Naive B cell (primary cell): ENCODE measurements around the gene AAK1. TPM values are rescaled to one million over a fixed set of nuclear protein-coding genes. Genes with fewer than 3 reads are reported as not detected.

Experiments used
- ATAC-seq, 2 donors: fragments of 150-1000 bp; cut with Tn5 transposase; 2 replicates each; pipeline ENCODE4 v1.10.0; 2021; ENCODE audit warnings: low read depth in 2 of 2, mild to moderate bottlenecking in 2 of 2, moderate library complexity in 2 of 2
- DNase-seq: peaks from one replicate; pipeline ENCODE4 v3.0.0; 2022
- H3K27ac Mint-ChIP-seq, 6 donors: one replicate each; pipeline ENCODE4 v1.8.0; 2020 to 2022; ENCODE audit warnings: mild to moderate bottlenecking in 6 of 6, mixed read lengths in 6 of 6, moderate library complexity in 5 of 6, inconsistent platforms in 2 of 6
- H3K27me3 Mint-ChIP-seq, 3 donors: one replicate each; pipeline ENCODE4 v1.8.0; 2021 to 2022; ENCODE audit warnings: mixed read lengths in 3 of 3, mild to moderate bottlenecking in 1 of 3
- H3K36me3 Mint-ChIP-seq, 2 donors: one replicate each; pipeline ENCODE4 v1.8.0; 2020 to 2022; ENCODE audit warnings: mixed read lengths in 2 of 2, inconsistent platforms in 1 of 2, mild to moderate bottlenecking in 1 of 2
- H3K4me1 Mint-ChIP-seq, 3 donors: one replicate each; pipeline ENCODE4 v1.8.0; 2020 to 2022; ENCODE audit warnings: mixed read lengths in 3 of 3, inconsistent platforms in 1 of 3, mild to moderate bottlenecking in 1 of 3, moderate library complexity in 1 of 3
- H3K4me3 Mint-ChIP-seq, 8 donors: one replicate each; pipeline ENCODE4 v1.8.0; 2020 to 2022; ENCODE audit warnings: mild to moderate bottlenecking in 8 of 8, mixed read lengths in 8 of 8, moderate library complexity in 8 of 8, inconsistent platforms in 2 of 8
- H3K9me3 Mint-ChIP-seq, 7 donors: one replicate each; pipeline ENCODE4 v1.8.0; 2020 to 2022; ENCODE audit warnings: mixed read lengths in 7 of 7, mild to moderate bottlenecking in 5 of 7, inconsistent platforms in 2 of 7, moderate library complexity in 1 of 7
- polyA plus RNA-seq, 6 donors: library from polyadenylated mRNA; unstranded; fragments of 300-500 nt; fragmentation: Illumina TruSeq; gene quantifications; one replicate each; pipeline ENCODE4 v1.2.3, GENCODE V29; 2021; ENCODE audit warnings: low read depth in 6 of 6

AAK1 gene
- polyA plus RNA-seq, 6 donors from 2014 or later, result 0.47 to 6.1 (median 3.4) TPM

GRCh38 chr2:69494126-69494525 lies 149.4 kb downstream of the AAK1 start:
- ATAC-seq (no peak), DNase-seq (no peak)
- H3K4me3 Mint-ChIP-seq, result no peak overlapping the region
- H3K36me3 Mint-ChIP-seq, result peaks cover 3 to 8% of the 10 kb centered on the region in 2 donors
- peaks cover 8 to 19% (median 17%) of the 10 kb centered on the region in 3 donors for H3K4me1 Mint-ChIP-seq
- H3K27ac Mint-ChIP-seq, result no peak overlapping the region
- H3K27me3 Mint-ChIP-seq, result peaks cover 2 to 7% (median 4%) of the 10 kb centered on the region in 3 donors
- no peaks in the 10 kb centered on the region for H3K9me3 Mint-ChIP-seq

GRCh38 chr2:69493268-69493667 lies 150.3 kb downstream of the AAK1 start:
- Mint-ChIP-seq H3K4me1 (peaks cover 6 to 11% (median 10%) of the 10 kb centered on the region in 3 donors), H3K9me3 (no peaks in the 10 kb centered on the region), H3K27ac (no peak overlapping the region), H3K27me3 (peaks cover 0 to 4% (median 0%) of the 10 kb centered on the region in 3 donors), H3K4me3 (no peak overlapping the region), H3K36me3 (peaks cover 0 to 8% of the 10 kb centered on the region in 2 donors)
- ATAC-seq (no peak), DNase-seq (no peak)

GRCh38 chr2:69491864-69492263 lies 151.7 kb downstream of the AAK1 start:
- Mint-ChIP-seq H3K4me3 (no peak overlapping the region), H3K4me1 (peaks cover 6 to 10% (median 7%) of the 10 kb centered on the region in 3 donors), H3K27ac (peak overlapping the region in 1 of 6 donors; percentile 31), H3K36me3 (peaks cover 0 to 8% of the 10 kb centered on the region in 2 donors), H3K27me3 (no peaks in the 10 kb centered on the region), H3K9me3 (no peaks in the 10 kb centered on the region)
- no peak for DNase-seq
- ATAC-seq, result no peak

GRCh38 chr2:69490486-69490885 lies 153.1 kb downstream of the AAK1 start:
- Mint-ChIP-seq H3K27me3 (no peaks in the 10 kb centered on the region), H3K36me3 (peaks cover 0 to 8% of the 10 kb centered on the region in 2 donors), H3K9me3 (peaks cover 0 to under 1% (median 0%) of the 10 kb centered on the region in 7 donors), H3K4me1 (peaks cover 6 to 10% (median 7%) of the 10 kb centered on the region in 3 donors), H3K4me3 (no peak overlapping the region), H3K27ac (no peak overlapping the region)
- ATAC-seq (no peak), DNase-seq (no peak)

- ATAC-seq (no peak), DNase-seq (no peak)
- Mint-ChIP-seq H3K36me3 (peaks cover 0 to 8% of the 10 kb centered on the region in 2 donors), H3K4me1 (peaks cover 6 to 10% (median 7%) of the 10 kb centered on the region in 3 donors), H3K27ac (no peak overlapping the region), H3K9me3 (peaks cover 0 to 6% (median 0%) of the 10 kb centered on the region in 7 donors), H3K27me3 (no peaks in the 10 kb centered on the region), H3K4me3 (no peak overlapping the region)
These were observed 153.7 kb downstream of the AAK1 start for GRCh38 chr2:69489793-69490192.

- Mint-ChIP-seq H3K4me3 (no peak overlapping the region), H3K36me3 (no peaks in the 10 kb centered on the region), H3K27ac (peak overlapping the region in 1 of 6 donors; percentile 30), H3K9me3 (peaks cover 0 to 6% (median 0%) of the 10 kb centered on the region in 7 donors), H3K27me3 (no peaks in the 10 kb centered on the region), H3K4me1 (peaks cover 4 to 6% (median 5%) of the 10 kb centered on the region in 3 donors)
- no peak for DNase-seq
- no peak for ATAC-seq
These were observed 159.8 kb downstream of the AAK1 start for GRCh38 chr2:69483696-69484095.

GRCh38 chr2:69483024-69483423 lies 160.5 kb downstream of the AAK1 start:
- H3K4me3 Mint-ChIP-seq, result no peak overlapping the region
- peaks cover 0 to 6% (median 0%) of the 10 kb centered on the region in 7 donors for H3K9me3 Mint-ChIP-seq
- H3K4me1 Mint-ChIP-seq, result peaks cover 4 to 6% (median 5%) of the 10 kb centered on the region in 3 donors
- ATAC-seq, result no peak
- no peak for DNase-seq
- H3K27me3 Mint-ChIP-seq, result no peaks in the 10 kb centered on the region
- H3K27ac Mint-ChIP-seq, result peak overlapping the region in 1 of 6 donors; percentile 30
- no peaks in the 10 kb centered on the region for H3K36me3 Mint-ChIP-seq

- peak in 1 of 2 donors; percentile 30 for ATAC-seq
- Mint-ChIP-seq H3K27me3 (no peaks in the 10 kb centered on the region), H3K36me3 (no peaks in the 10 kb centered on the region), H3K4me1 (peaks cover 5 to 11% (median 9%) of the 10 kb centered on the region in 3 donors), H3K27ac (peak overlapping the region in 2 of 6 donors; percentile 2 to 7), H3K4me3 (no peak overlapping the region), H3K9me3 (peaks cover 0 to 6% (median 0%) of the 10 kb centered on the region in 7 donors)
- DNase-seq, result no peak
These were observed 161.1 kb downstream of the AAK1 start for GRCh38 chr2:69482471-69482870.

- Mint-ChIP-seq H3K27ac (no peak overlapping the region), H3K9me3 (peaks cover 0 to 6% (median 0%) of the 10 kb centered on the region in 7 donors), H3K36me3 (no peaks in the 10 kb centered on the region), H3K4me1 (peaks cover 9 to 12% (median 9%) of the 10 kb centered on the region in 3 donors), H3K4me3 (no peak overlapping the region), H3K27me3 (no peaks in the 10 kb centered on the region)
- ATAC-seq (no peak), DNase-seq (no peak)
These were observed 162.1 kb downstream of the AAK1 start for GRCh38 chr2:69481421-69481820.

- Mint-ChIP-seq H3K9me3 (no peaks in the 10 kb centered on the region), H3K4me1 (peaks cover 11 to 16% (median 16%) of the 10 kb centered on the region in 3 donors), H3K36me3 (no peaks in the 10 kb centered on the region), H3K27ac (no peak overlapping the region), H3K4me3 (no peak overlapping the region), H3K27me3 (no peaks in the 10 kb centered on the region)
- DNase-seq, result no peak
- no peak for ATAC-seq
These were observed 165.9 kb downstream of the AAK1 start for GRCh38 chr2:69477627-69478026.

- ATAC-seq (no peak), DNase-seq (no peak)
- H3K4me1 Mint-ChIP-seq, result peaks cover 8 to 12% (median 11%) of the 10 kb centered on the region in 3 donors
- H3K36me3 Mint-ChIP-seq, result no peaks in the 10 kb centered on the region
- no peak overlapping the region for H3K27ac Mint-ChIP-seq
- no peak overlapping the region for H3K4me3 Mint-ChIP-seq
- no peaks in the 10 kb centered on the region for H3K9me3 Mint-ChIP-seq
- no peaks in the 10 kb centered on the region for H3K27me3 Mint-ChIP-seq
These were observed 168.9 kb downstream of the AAK1 start for GRCh38 chr2:69474688-69475087.

GRCh38 chr2:69471793-69472192 lies 171.7 kb downstream of the AAK1 start:
- ATAC-seq (no peak), DNase-seq (no peak)
- Mint-ChIP-seq H3K4me3 (no peak overlapping the region), H3K9me3 (no peaks in the 10 kb centered on the region), H3K4me1 (peaks cover 3 to 8% (median 5%) of the 10 kb centered on the region in 3 donors), H3K27ac (peak overlapping the region in 1 of 6 donors; percentile 16), H3K27me3 (no peaks in the 10 kb centered on the region), H3K36me3 (no peaks in the 10 kb centered on the region)

GRCh38 chr2:69470911-69471310 lies 172.6 kb downstream of the AAK1 start:
- Mint-ChIP-seq H3K4me3 (no peak overlapping the region), H3K4me1 (peaks cover 3 to 7% (median 4%) of the 10 kb centered on the region in 3 donors), H3K36me3 (no peaks in the 10 kb centered on the region), H3K27me3 (no peaks in the 10 kb centered on the region), H3K27ac (no peak overlapping the region), H3K9me3 (no peaks in the 10 kb centered on the region)
- ATAC-seq (no peak), DNase-seq (no peak)

GRCh38 chr2:69469784-69470183 lies 173.8 kb downstream of the AAK1 start:
- no peaks in the 10 kb centered on the region for H3K27me3 Mint-ChIP-seq
- H3K4me3 Mint-ChIP-seq, result no peak overlapping the region
- no peaks in the 10 kb centered on the region for H3K9me3 Mint-ChIP-seq
- DNase-seq (no peak), ATAC-seq (no peak)
- no peaks in the 10 kb centered on the region for H3K36me3 Mint-ChIP-seq
- no peak overlapping the region for H3K27ac Mint-ChIP-seq
- no peaks in the 10 kb centered on the region for H3K4me1 Mint-ChIP-seq

GRCh38 chr2:69469375-69469774 lies 174.2 kb downstream of the AAK1 start:
- Mint-ChIP-seq H3K36me3 (no peaks in the 10 kb centered on the region), H3K4me1 (no peaks in the 10 kb centered on the region)
- no peak for ATAC-seq

More at GRCh38 chr2:69469375-69469774, 174.2 kb downstream of the AAK1 start:
- Mint-ChIP-seq H3K4me3 (no peak overlapping the region), H3K27me3 (no peaks in the 10 kb centered on the region), H3K9me3 (no peaks in the 10 kb centered on the region), H3K27ac (no peak overlapping the region)
- no peak for DNase-seq
